NCI-H2029 (cell line): ENCODE results near the gene TICAM2.

ENCODE experiments used
- DNase-seq: peaks from one replicate; lab custom pipeline; 2025; lab: John Stamatoyannopoulos, UW

Gene TICAM2

DNA sequence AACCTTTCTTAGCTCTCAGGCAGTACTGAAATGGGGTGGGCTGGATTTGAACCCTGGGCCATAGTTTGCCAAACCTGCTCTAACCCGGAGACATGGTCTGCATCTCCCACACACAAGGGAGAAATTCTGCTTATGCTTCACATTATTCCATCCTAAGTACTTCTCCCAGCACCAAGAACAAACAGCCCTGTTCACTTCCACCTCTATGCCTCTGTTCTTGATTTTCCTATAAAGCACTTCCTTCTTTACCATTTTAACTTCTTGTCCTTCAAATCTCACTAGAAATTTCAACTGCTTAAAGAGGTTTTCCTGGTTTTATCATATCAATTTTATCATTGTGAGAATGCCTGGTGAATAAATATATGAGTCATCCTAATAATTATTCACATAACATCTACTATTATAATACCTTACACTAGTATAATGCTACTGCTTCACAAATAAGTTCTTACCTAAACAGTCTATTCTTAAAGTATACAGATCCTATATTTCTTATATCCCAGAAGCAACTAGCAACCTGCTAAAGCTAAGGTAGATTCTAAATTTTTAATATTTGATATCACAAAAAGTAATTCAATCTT lies 70.4 kb downstream of the TICAM2 start:
- DNase-seq = no peak

GRCh38 chr5:115531380-115531779 lies 70.9 kb downstream of the TICAM2 start:
- DNase-seq = no peak

DNA sequence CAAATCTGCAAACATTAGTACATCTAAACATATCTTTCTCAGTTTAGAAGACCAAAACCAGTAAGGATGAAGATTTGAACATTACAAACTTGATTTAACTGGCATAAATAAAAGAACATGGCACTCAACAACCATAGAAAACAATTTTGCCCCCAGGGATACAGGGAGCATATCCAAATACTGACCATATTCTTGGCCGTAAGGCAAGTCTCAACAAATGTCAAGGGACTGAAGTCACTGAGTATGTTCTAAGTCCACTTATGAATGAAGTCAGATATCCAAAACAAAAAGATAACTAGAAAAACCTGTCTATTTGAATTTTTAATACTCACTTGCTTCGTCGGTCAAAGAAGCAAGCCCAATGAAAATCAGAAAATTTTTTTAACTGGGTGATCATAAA lies 71.9 kb downstream of the TICAM2 start:
- DNase-seq = no peak
